Measurements from ENCODE around the gene NEDD9.

DNA sequence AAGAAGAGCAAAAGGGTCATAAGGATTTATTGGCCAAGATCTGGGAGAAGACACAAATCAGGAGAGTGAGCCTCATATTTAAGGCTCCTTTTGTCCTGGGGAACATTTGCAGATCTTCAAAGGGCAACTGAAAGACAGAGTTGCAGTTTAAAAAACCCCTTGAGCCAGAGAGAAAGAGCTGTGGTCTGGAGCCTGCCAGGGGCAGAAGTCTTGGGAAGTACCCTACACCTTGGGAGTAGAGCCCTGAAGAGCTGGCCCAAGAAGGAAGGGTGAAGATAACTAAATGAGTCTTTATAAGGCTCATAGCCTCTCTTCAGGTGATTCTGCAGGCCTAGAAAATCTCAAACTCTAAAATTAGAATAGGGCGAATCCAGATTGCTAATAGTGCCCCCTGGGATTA lies 81.0 kb downstream of the NEDD9 start:
- TF ChIP-seq GATA2 (IDR thresholded peaks at IDR 0.05; ENCODE audit: low read depth, low read length), result no peak
- no peak for TF ChIP-seq GATA3 (IDR thresholded peaks at IDR 0.05; ENCODE audit: low read depth, low read length)

Measured in SH-SY5Y (cell line).